ENCODE results near the gene RHOT2. TPM values are rescaled to one million over a fixed set of nuclear protein-coding genes. Genes with fewer than 3 reads are reported as not detected.
A peak's percentile ranks its signal among the peaks of the same experiment; 100 is the strongest.

The RHOT2 gene
- polyA plus RNA-seq, 1 donor (not counting 4 experiments of a cell fraction or from before 2014, with no cell fraction given): 58.7 TPM

GRCh38 chr16:667113-667779 lies 686 bp upstream of the RHOT2 start:
- Histone ChIP-seq H4K20me1 (ENCODE audit: control insufficient read depth, extremely low read depth, insufficient read depth, low read length) (no peaks in the 10 kb centered on the region), H3K27ac (ENCODE audit: control insufficient read depth, insufficient read depth, low read length) (no peak overlapping the region), H3K9ac (ENCODE audit: control insufficient read depth, extremely low read depth, insufficient read depth, low read length) (peak overlapping the region; percentile 56), H3K9me1 (ENCODE audit: control insufficient read depth, extremely low read depth, insufficient read depth, low read length) (no peaks in the 10 kb centered on the region), H2AFZ (ENCODE audit: control insufficient read depth, low read length) (peak overlapping the region; percentile 92), H3K4me3 (ENCODE audit: control insufficient read depth in 2 of 3, extremely low read depth in 1 of 3, insufficient read depth in 2 of 3, low read depth in 1 of 3, low read length in 3 of 3) (no peak overlapping the region), H3K79me2 (ENCODE audit: control insufficient read depth, insufficient read depth, low read length) (peaks cover 28% of the 10 kb centered on the region), H3K4me1 (ENCODE audit: control insufficient read depth, extremely low read depth, insufficient read depth, low read length) (peaks cover 10% of the 10 kb centered on the region), H3K27me3 (ENCODE audit: control insufficient read depth, extremely low read depth, insufficient read depth, low read length) (no peaks in the 10 kb centered on the region), H3K9me3 (ENCODE audit: control insufficient read depth, low read depth, low read length) (no peaks in the 10 kb centered on the region), H3K4me2 (ENCODE audit: control insufficient read depth, extremely low read depth, insufficient read depth, low read depth, low read length) (peak overlapping the region; percentile 67), H3K36me3 (ENCODE audit: control insufficient read depth in 2 of 2, extremely low read depth in 1 of 2, insufficient read depth in 2 of 2, low read length in 2 of 2) (peaks cover 16 to 18% of the 10 kb centered on the region in 2 experiments)
- FAIRE-seq (no peak), DNase-seq (ENCODE audit: low read depth, low spot score) (no peak)
- dilution Hi-C loops (cut with MboI; ENCODE audit: extremely low pct_ligation_motif_present, low sequenced_read_pairs): no loop called here
- TF ChIP-seq EZH2 (IDR thresholded peaks at IDR 0.05; ENCODE audit: low read length) (no peak), CTCF (optimal IDR thresholded peaks at IDR 0.05 in 1 of 3, IDR thresholded peaks at IDR 0.05 in 1 of 3, conservative IDR thresholded peaks at IDR 0.05 in 1 of 3; ENCODE audit: extremely low read depth in 1 of 3, insufficient read depth in 2 of 3, low read length in 3 of 3) (no peak)

DNA sequence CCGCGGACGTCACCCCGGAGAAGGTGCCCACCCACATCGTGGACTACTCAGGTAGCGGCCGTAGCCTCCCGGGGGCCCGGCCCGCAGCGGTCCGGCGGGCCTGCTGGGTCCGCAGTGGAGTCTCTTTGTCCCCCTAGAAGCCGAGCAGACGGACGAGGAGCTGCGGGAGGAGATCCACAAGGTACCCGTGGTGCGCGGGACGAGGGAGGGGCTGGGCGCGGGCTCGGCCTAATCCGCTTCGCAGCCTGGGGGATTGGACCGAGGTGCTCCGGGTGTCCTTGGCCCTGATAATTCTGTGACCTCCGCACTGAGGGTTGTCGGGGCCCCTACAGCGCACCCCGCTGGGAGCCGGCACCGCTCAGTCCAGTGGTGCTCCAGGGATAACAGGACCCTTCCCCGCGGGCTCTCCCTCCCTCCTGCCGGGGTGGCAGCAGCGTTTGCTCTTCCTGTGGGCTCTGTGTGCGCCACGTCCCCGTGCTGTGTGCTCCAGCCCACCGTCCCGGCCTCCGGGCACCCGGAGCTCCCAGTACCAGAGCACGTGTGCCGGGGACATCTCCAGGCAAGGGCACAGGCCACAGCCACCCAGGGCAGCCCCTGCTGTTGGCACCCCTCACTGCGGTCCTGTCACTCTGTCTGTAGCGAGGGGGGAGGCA lies 713 bp downstream of the RHOT2 start:
- H3K27me3 ChIP-seq (ENCODE audit: control insufficient read depth, extremely low read depth, insufficient read depth, low read length): no peaks in the 10 kb centered on the region
- H4K20me1 ChIP-seq (ENCODE audit: control insufficient read depth, extremely low read depth, insufficient read depth, low read length): no peaks in the 10 kb centered on the region
- no peak for DNase-seq (ENCODE audit: low read depth, low spot score)
- H3K4me1 ChIP-seq (ENCODE audit: control insufficient read depth, extremely low read depth, insufficient read depth, low read length): peaks cover 10% of the 10 kb centered on the region
- H2AFZ ChIP-seq (ENCODE audit: control insufficient read depth, low read length): no peak overlapping the region
- no peaks in the 10 kb centered on the region for H3K9me3 ChIP-seq (ENCODE audit: control insufficient read depth, low read depth, low read length)
- no peak for FAIRE-seq
- H3K27ac ChIP-seq (ENCODE audit: control insufficient read depth, insufficient read depth, low read length): peak overlapping the region; percentile 58
- H3K9me1 ChIP-seq (ENCODE audit: control insufficient read depth, extremely low read depth, insufficient read depth, low read length): no peaks in the 10 kb centered on the region
- no peak for TF ChIP-seq EZH2 (IDR thresholded peaks at IDR 0.05; ENCODE audit: low read length)
- no peak for TF ChIP-seq CTCF (optimal IDR thresholded peaks at IDR 0.05 in 1 of 3, IDR thresholded peaks at IDR 0.05 in 1 of 3, conservative IDR thresholded peaks at IDR 0.05 in 1 of 3; ENCODE audit: extremely low read depth in 1 of 3, insufficient read depth in 2 of 3, low read length in 3 of 3)
- peaks cover 18 to 27% of the 10 kb centered on the region in 2 experiments for H3K36me3 ChIP-seq (ENCODE audit: control insufficient read depth in 2 of 2, extremely low read depth in 1 of 2, insufficient read depth in 2 of 2, low read length in 2 of 2)
- peaks cover 28% of the 10 kb centered on the region for H3K79me2 ChIP-seq (ENCODE audit: control insufficient read depth, insufficient read depth, low read length)
- H3K9ac ChIP-seq (ENCODE audit: control insufficient read depth, extremely low read depth, insufficient read depth, low read length): peak overlapping the region; percentile 81
- peak overlapping the region; percentile 83 for H3K4me2 ChIP-seq (ENCODE audit: control insufficient read depth, extremely low read depth, insufficient read depth, low read depth, low read length)
- dilution Hi-C loops (cut with MboI; ENCODE audit: extremely low pct_ligation_motif_present, low sequenced_read_pairs): no loop called here
- H3K4me3 ChIP-seq (ENCODE audit: control insufficient read depth in 2 of 3, extremely low read depth in 1 of 3, insufficient read depth in 2 of 3, low read depth in 1 of 3, low read length in 3 of 3): peak overlapping the region; percentile 68 to 99 (median 85)

Data from keratinocyte (primary cell).